H9 (cell line): Measurements from ENCODE around the gene NACAD. TPM values are rescaled to one million over a fixed set of nuclear protein-coding genes. Genes with fewer than 3 reads are reported as not detected.

Source experiments
- DNase-seq: peaks from one replicate; pipeline ENCODE4 v3.0.0-alpha.2; 2017
- H2AFZ ChIP-seq: one replicate; pipeline ENCODE4 v1.6.1; 2013; ENCODE audit warnings: mild to moderate bottlenecking, low read length, control low read depth, moderate library complexity
- H2AK5ac ChIP-seq: 2 replicates; pipeline ENCODE4 v1.6.1; 2013; ENCODE audit warnings: low read length, control low read depth, mixed read lengths; ENCODE audit not compliant: insufficient read length
- H2BK120ac ChIP-seq: one replicate; pipeline ENCODE4 v1.6.1; 2013; ENCODE audit warnings: low read depth, mild to moderate bottlenecking, low read length, control low read depth, inconsistent platforms; ENCODE audit not compliant: poor library complexity, severe bottlenecking
- H2BK12ac ChIP-seq: 2 replicates; pipeline ENCODE4 v1.6.1; 2013; ENCODE audit warnings: low read length, control low read depth, mixed read lengths, low read depth; ENCODE audit not compliant: insufficient read length
- H2BK15ac ChIP-seq: 2 replicates; pipeline ENCODE4 v1.6.1; 2013; ENCODE audit warnings: low read depth, low read length, control low read depth
- H2BK20ac ChIP-seq: one replicate; pipeline ENCODE4 v1.6.1; 2013; ENCODE audit warnings: low read depth, mild to moderate bottlenecking, low read length, control low read depth, inconsistent platforms; ENCODE audit not compliant: poor library complexity, severe bottlenecking
- H2BK5ac ChIP-seq: 2 replicates; pipeline ENCODE4 v1.6.1; 2013; ENCODE audit warnings: low read length, control low read depth, mixed read lengths; ENCODE audit not compliant: insufficient read length
- H3K14ac ChIP-seq: 2 replicates; pipeline ENCODE4 v1.6.1; 2013; ENCODE audit warnings: low read length, control low read depth; ENCODE audit not compliant: insufficient read depth
- H3K18ac ChIP-seq: 2 replicates; pipeline ENCODE4 v1.6.1; 2013; ENCODE audit warnings: low read depth, mild to moderate bottlenecking, mixed read lengths, low read length, control low read depth; ENCODE audit not compliant: insufficient read length
- H3K23ac ChIP-seq: 2 replicates; pipeline ENCODE4 v1.6.1; 2013; ENCODE audit warnings: low read length, control low read depth, mixed read lengths, low read depth; ENCODE audit not compliant: insufficient read length
- H3K23me2 ChIP-seq: 2 replicates; pipeline ENCODE4 v1.6.1; 2013; ENCODE audit warnings: low read depth, mild to moderate bottlenecking, mixed read lengths, low read length, control low read depth; ENCODE audit not compliant: insufficient read length, poor library complexity, severe bottlenecking
- H3K27ac ChIP-seq: 2 replicates; pipeline ENCODE4 v1.5.1; 2013; ENCODE audit warnings: low read length, control low read depth, mixed read lengths, low read depth; ENCODE audit not compliant: insufficient read length
- H3K27me3 ChIP-seq: 2 replicates; pipeline ENCODE4 v1.6.1; 2013; ENCODE audit warnings: low read length, control low read depth, inconsistent platforms; ENCODE audit not compliant: insufficient read depth
- H3K4ac ChIP-seq: 2 replicates; pipeline ENCODE4 v1.6.1; 2013; ENCODE audit warnings: low read depth, mild to moderate bottlenecking, control low read depth, inconsistent platforms, low read length, moderate library complexity
- H3K4me1 ChIP-seq: 2 replicates; pipeline ENCODE4 v1.6.1; 2013; ENCODE audit warnings: low read length, control low read depth, inconsistent platforms; ENCODE audit not compliant: insufficient read depth
- H3K4me2 ChIP-seq: 2 replicates; pipeline ENCODE4 v1.6.1; 2013; ENCODE audit warnings: low read length, control low read depth, mixed read lengths; ENCODE audit not compliant: insufficient read length, insufficient read depth
- H3K56ac ChIP-seq: 2 replicates; pipeline ENCODE4 v1.6.1; 2013; ENCODE audit warnings: low read depth, mild to moderate bottlenecking, mixed read lengths, low read length, control low read depth; ENCODE audit not compliant: insufficient read length
- H3K79me1 ChIP-seq: 2 replicates; pipeline ENCODE4 v1.6.1; 2013; ENCODE audit warnings: low read depth, mild to moderate bottlenecking, moderate library complexity, low read length, control low read depth, inconsistent platforms; ENCODE audit not compliant: insufficient read depth, poor library complexity, severe bottlenecking
- H3K79me2 ChIP-seq: 2 replicates; pipeline ENCODE4 v1.6.1; 2013; ENCODE audit warnings: low read length, control low read depth, inconsistent platforms; ENCODE audit not compliant: insufficient read depth
- H3K9ac ChIP-seq: 2 replicates; pipeline ENCODE4 v1.6.1; 2013; ENCODE audit warnings: low read length, control low read depth, mixed read lengths; ENCODE audit not compliant: insufficient read length; ENCODE audit errors: extremely low read depth
- H3K9me3 ChIP-seq: one replicate; pipeline ENCODE4 v1.6.1; 2013; ENCODE audit warnings: low read depth, low read length, inconsistent platforms; ENCODE audit not compliant: control insufficient read depth
- H3T11ph ChIP-seq: one replicate; pipeline ENCODE4 v1.6.1; 2013; ENCODE audit warnings: mild to moderate bottlenecking, low read length, control low read depth, inconsistent platforms
- H4K20me1 ChIP-seq: one replicate; pipeline ENCODE4 v1.6.1; 2013; ENCODE audit not compliant: control insufficient read depth, insufficient read length, insufficient read depth
- H4K5ac ChIP-seq: 2 replicates; pipeline ENCODE4 v1.6.1; 2013; ENCODE audit warnings: low read depth, mild to moderate bottlenecking, mixed read lengths, low read length, control low read depth; ENCODE audit not compliant: insufficient read length
- H4K8ac ChIP-seq: replicated peaks from 2 replicates; pipeline ENCODE4 v1.6.1; 2013; ENCODE audit warnings: low read length, control low read depth, mixed read lengths, low read depth; ENCODE audit not compliant: insufficient read length
- H4K91ac ChIP-seq: 2 replicates; pipeline ENCODE4 v1.6.1; 2013; ENCODE audit warnings: low read depth, mild to moderate bottlenecking, moderate library complexity, mixed read lengths, low read length, control low read depth; ENCODE audit not compliant: insufficient read length
- H3K27ac Mint-ChIP-seq, 3 experiments: 2 replicates in 2 of 3; 3 replicates in 1 of 3; pipeline ENCODE4 v1.8.0; 2020 to 2021; ENCODE audit warnings: mixed read lengths in 3 of 3, mild to moderate bottlenecking in 1 of 3, moderate library complexity in 1 of 3
- H3K27me3 Mint-ChIP-seq: 2 replicates; pipeline ENCODE4 v1.8.0; 2021; ENCODE audit warnings: low read depth, mild to moderate bottlenecking, moderate library complexity, mixed read lengths
- H3K36me3 Mint-ChIP-seq, 3 experiments: 2 replicates in 2 of 3; 3 replicates in 1 of 3; pipeline ENCODE4 v1.8.0; 2020 to 2021; ENCODE audit warnings: low read depth in 3 of 3, mixed read lengths in 3 of 3; ENCODE audit not compliant: insufficient read depth in 1 of 3
- H3K4me1 Mint-ChIP-seq, 2 experiments: 2 replicates each; pipeline ENCODE4 v1.8.0; 2020; ENCODE audit warnings: mixed read lengths in 2 of 2
- H3K4me3 Mint-ChIP-seq, 2 experiments: 2 replicates in 1 of 2; 3 replicates in 1 of 2; pipeline ENCODE4 v1.8.0; 2020 to 2021; ENCODE audit warnings: mild to moderate bottlenecking in 2 of 2, mixed read lengths in 2 of 2, moderate library complexity in 1 of 2
- H3K9me3 Mint-ChIP-seq, 2 experiments: 2 replicates in 1 of 2; 3 replicates in 1 of 2; pipeline ENCODE4 v1.8.0; 2020; ENCODE audit warnings: mild to moderate bottlenecking in 2 of 2, mixed read lengths in 2 of 2, moderate library complexity in 1 of 2
- CTCF ChIP-seq: fragments of 200-600 bp; sonication (generic); conservative IDR thresholded peaks from 3 replicates; pipeline ENCODE4 v1.8.0; 2021; ENCODE audit warnings: antibody characterized with exemption, mild to moderate bottlenecking
- WGBS: extraction: QIAGEN DNeasy Blood & Tissue Kit; methylation state at CpG from one replicate; pipeline ENCODE4 v1.1.7; 2013; ENCODE audit warnings: missing lambda C conversion rate, low lambda C conversion rate, mixed read lengths; ENCODE audit not compliant: insufficient read length; ENCODE audit errors: extremely low coverage; 5-methylcytosine and 5-hydroxymethylcytosine counted together
- total RNA-seq: library from RNA; stranded (reverse); gene quantifications from 2 replicates; pipeline ENCODE4 v1.2.1, GENCODE V29; 2021

NACAD gene
- total RNA-seq, 1 experiment from 2014 or later, result 8.0 TPM

GRCh38 chr7:45033931-45034290 lies 54.9 kb downstream of the NACAD start:
- DNase-seq, result no peak
- Mint-ChIP-seq H3K27me3 (no peaks in the 10 kb centered on the region), H3K9me3 (no peaks in the 10 kb centered on the region), H3K4me1 (peaks cover 37 to 38% of the 10 kb centered on the region in 2 experiments), H3K27ac (peak overlapping the region in 1 of 3 experiments; percentile 96; a peak in 2 of 7 replicates), H3K4me3 (no peak overlapping the region), H3K36me3 (peaks cover 5 to 13% (median 8%) of the 10 kb centered on the region in 3 experiments; a peak in 6 of 7 replicates)
- no peak overlapping the region for H2BK20ac ChIP-seq
- no peaks in the 10 kb centered on the region for H3K79me2 ChIP-seq
- no peak overlapping the region for H2BK15ac ChIP-seq
- H4K5ac ChIP-seq, result no peak overlapping the region
- H3K23me2 ChIP-seq, result no peaks in the 10 kb centered on the region
- no peak overlapping the region for H3K56ac ChIP-seq
- H2BK120ac ChIP-seq, result no peak overlapping the region
- no peaks in the 10 kb centered on the region for H3K4me1 ChIP-seq
- no peak overlapping the region for H3K14ac ChIP-seq
- H2AK5ac ChIP-seq, result no peak overlapping the region
- no CpG with 5 or more reads among the region's 4 CpGs for WGBS
- no peak overlapping the region for H3K18ac ChIP-seq
- H2BK12ac ChIP-seq, result no peak overlapping the region
- H3K4me2 ChIP-seq, result no peak overlapping the region
- no peak overlapping the region for H4K8ac ChIP-seq
- H3K23ac ChIP-seq, result no peak overlapping the region
- TF ChIP-seq CTCF, result no peak
- no peak overlapping the region for H4K91ac ChIP-seq
- no peaks in the 10 kb centered on the region for H3K9me3 ChIP-seq
- no peak overlapping the region for H3T11ph ChIP-seq
- H3K79me1 ChIP-seq, result no peaks in the 10 kb centered on the region
- no peak overlapping the region for H2BK5ac ChIP-seq
- H2AFZ ChIP-seq, result no peak overlapping the region
- no peaks in the 10 kb centered on the region for H3K27me3 ChIP-seq
- no peak overlapping the region for H3K27ac ChIP-seq
- H4K20me1 ChIP-seq, result no peaks in the 10 kb centered on the region
- H3K9ac ChIP-seq, result no peak overlapping the region
- H3K4ac ChIP-seq, result no peak overlapping the region
